K562 (cell line): ENCODE measurements around the gene SPEG. TPM values are rescaled to one million over a fixed set of nuclear protein-coding genes. Genes with fewer than 3 reads are reported as not detected.

Source experiments
- ATAC-seq: fragments of 200-7000 bp; cut with Tn5 transposase; 3 replicates; pipeline ENCODE4 v1.9.1; 2020; ENCODE audit warnings: moderate library complexity
- BruUV-seq: library from RNA; stranded (reverse); fragments of 400-500 nt; replicated peaks from 2 replicates; lab custom pipeline; 2021; lab: Mats Ljungman, UMichigan
- CTCF ChIA-PET: fragments of 300-600 bp; formaldehyde crosslinking; extraction: SDS; loops from one replicate; lab custom pipeline; 2021; ENCODE audit warnings: low intra/inter-chr PET ratio; lab: Yijun Ruan, JAX
- POLR2A ChIA-PET: fragments of 300-600, 350-650 bp; sonication (Branson Sonifier 250); formaldehyde crosslinking; extraction: SDS; loops from one replicate; lab custom pipeline; 2021; ENCODE audit warnings: antibody characterized with exemption, inconsistent platforms; lab: Yijun Ruan, JAX
- DNase-seq, 4 experiments: peaks; one replicate each; pipeline versions ENCODE4 v3.0.0 to v3.0.0-alpha.2; 2011 to 2018; ENCODE audit warnings: low spot score in 3 of 4, mixed read lengths in 3 of 4; ENCODE audit errors: extremely low read depth in 1 of 4
- FAIRE-seq: peaks from 2 replicates; lab custom pipeline; 2011; peaks lifted over from hg19 to GRCh38; lab: Jason Lieb, UNC
- H2AFZ ChIP-seq: 2 replicates; pipeline ENCODE4 v1.6.0; 2011; ENCODE audit warnings: low read depth, low read length, control low read depth, inconsistent platforms
- H3K27ac ChIP-seq: fragments of 200-600 bp; 3 replicates; pipeline ENCODE4 v1.8.0; 2011; ENCODE audit warnings: low read depth, mild to moderate bottlenecking, control low read depth, inconsistent platforms, low read length, moderate library complexity, mixed read lengths; ENCODE audit errors: extremely low read depth
- H3K27me3 ChIP-seq, 2 experiments: fragments of 300-600 bp in 1 of 2; 2 replicates in 1 of 2; 3 replicates in 1 of 2; pipeline versions ENCODE4 v1.6.0 to v1.8.0; 2011; ENCODE audit warnings: inconsistent platforms in 2 of 2, low read length in 2 of 2, mild to moderate bottlenecking in 1 of 2, mixed read lengths in 1 of 2, moderate library complexity in 1 of 2; ENCODE audit not compliant: control insufficient read depth in 2 of 2, insufficient read depth in 2 of 2
- H3K36me3 ChIP-seq: fragments of 300-600 bp; 3 replicates; pipeline ENCODE4 v1.8.0; 2011; ENCODE audit warnings: mild to moderate bottlenecking, low read length, inconsistent platforms; ENCODE audit not compliant: control insufficient read depth, insufficient read depth
- H3K4me1 ChIP-seq, 2 experiments: fragments of 200-600 bp in 1 of 2; replicated peaks in 1 of 2; 2 replicates in 1 of 2; 3 replicates in 1 of 2; pipeline versions ENCODE4 v1.5.1 to v1.8.0; 2011; ENCODE audit warnings: inconsistent platforms in 2 of 2, low read length in 2 of 2, mild to moderate bottlenecking in 1 of 2, mixed read lengths in 1 of 2, moderate library complexity in 1 of 2; ENCODE audit not compliant: control insufficient read depth in 2 of 2, insufficient read depth in 2 of 2
- H3K4me2 ChIP-seq: 2 replicates; pipeline ENCODE4 v1.6.1; 2011; ENCODE audit warnings: low read length, control low read depth, inconsistent platforms, mixed read lengths; ENCODE audit not compliant: insufficient read depth
- H3K4me3 ChIP-seq: fragments of 200-600 bp; sonication (generic), shearing (Covaris generic); 2 replicates; pipeline ENCODE4 v1.5.1; 2016; ENCODE audit warnings: control low read depth, inconsistent platforms
- H3K79me2 ChIP-seq: fragments of 200-600 bp; 3 replicates; pipeline ENCODE4 v1.8.0; 2011; ENCODE audit warnings: low read length, inconsistent platforms; ENCODE audit not compliant: control insufficient read depth, insufficient read depth
- H3K9ac ChIP-seq, 2 experiments: 2 replicates each; pipeline versions ENCODE4 v1.6.0 to v1.6.1; 2011; ENCODE audit warnings: low read depth in 2 of 2, low read length in 2 of 2, control low read depth in 1 of 2, inconsistent platforms in 1 of 2, mild to moderate bottlenecking in 1 of 2, mixed read lengths in 1 of 2; ENCODE audit not compliant: insufficient read depth in 1 of 2
- H3K9me1 ChIP-seq: one replicate; pipeline ENCODE4 v1.6.0; 2011; ENCODE audit warnings: inconsistent platforms, mild to moderate bottlenecking, low read length, moderate library complexity; ENCODE audit not compliant: control insufficient read depth, insufficient read depth
- H3K9me3 ChIP-seq: replicated peaks from 2 replicates; pipeline ENCODE4 v1.5.1; 2011; ENCODE audit warnings: low read depth, low read length, inconsistent platforms; ENCODE audit not compliant: control insufficient read depth, insufficient read depth
- H4K20me1 ChIP-seq: replicated peaks from 2 replicates; pipeline ENCODE4 v1.6.1; 2011; ENCODE audit warnings: low read length, inconsistent platforms, mixed read lengths; ENCODE audit not compliant: control insufficient read depth, insufficient read depth
- MBD2 ChIP-seq: sonication (generic); IDR thresholded peaks from 2 replicates; pipeline ENCODE4 v1.6.1; 2016; ENCODE audit warnings: low read depth, borderline replicate concordance
- POLR2G ChIP-seq: fragments of 200-400 bp; formaldehyde crosslinking; IDR thresholded peaks from 2 replicates; pipeline ENCODE4 v1.6.1; 2017; ENCODE audit warnings: low read depth, mild to moderate bottlenecking, antibody characterized with exemption, low read length, moderate library complexity
- ZNF431 ChIP-seq: sonication (generic); formaldehyde crosslinking; IDR thresholded peaks from 2 replicates; pipeline ENCODE4 v1.8.0; 2022; ENCODE audit warnings: mild to moderate bottlenecking, missing genetic modification reagents
- WGBS: fragments of 100-300 bp; shearing (Covaris generic); methylation state at CpG from one replicate; pipeline ENCODE4 v1.1.6; 2016; ENCODE audit warnings: low coverage, mixed read lengths; ENCODE audit not compliant: insufficient coverage; ENCODE audit errors: missing lambda C conversion rate; 5-methylcytosine and 5-hydroxymethylcytosine counted together
- in situ Hi-C: fragments of 300-500 bp; cut with MboI; formaldehyde crosslinking; loops from 4 replicates; pipeline ENCODE4 v1.15.0; 2018; ENCODE audit warnings: inconsistent platforms, mixed read lengths
- intact Hi-C: fragments of 100-400 bp; cut with micrococcal nuclease; formaldehyde crosslinking; loops from 2 replicates; pipeline ENCODE4 v1.14.2; 2022
- polyA plus RNA-seq, 8 experiments: library from polyadenylated mRNA; depleted of rRNA in 4 of 8; stranded (reverse) in 5 of 8; unstranded in 3 of 8; fragments of >200 nt; fragmentation: Nextera tagmentation in 2 of 8; fragmentation: Illumina TruSeq in 1 of 8; extraction: Ambion mirVana in 2 of 8; extraction: Trizol in 1 of 8; gene quantifications; 2 replicates each; pipeline versions ENCODE4 v1.2.1 to v1.2.3, GENCODE V29; 2011 to 2014; ENCODE audit warnings: inconsistent platforms in 1 of 8, missing spikeins in 1 of 8
- total RNA-seq, 7 experiments: library from RNA; depleted of rRNA in 6 of 7; stranded (reverse); fragments of >200 nt in 6 of 7; fragmentation: Illumina TruSeq in 2 of 7; extraction: Trizol in 2 of 7; gene quantifications; 2 replicates each; pipeline versions ENCODE4 v1.2.1 to v1.2.3, GENCODE V29; 2011 to 2021; ENCODE audit warnings: low replicate concordance in 1 of 7
- TF ChIP-seq, protein P1 (sequence below): sonication (generic); formaldehyde crosslinking; IDR thresholded peaks from 2 replicates; pipeline ENCODE4 v1.8.0; 2022; ENCODE audit warnings: mild to moderate bottlenecking, missing genetic modification reagents

The SPEG gene
- total and polyA plus RNA-seq, 9 of the 15 experiments (the other 6 are each of a cell fraction or from before 2014, with no cell fraction given), result 0.49 to 8.7 (median 3.0) TPM

DNA sequence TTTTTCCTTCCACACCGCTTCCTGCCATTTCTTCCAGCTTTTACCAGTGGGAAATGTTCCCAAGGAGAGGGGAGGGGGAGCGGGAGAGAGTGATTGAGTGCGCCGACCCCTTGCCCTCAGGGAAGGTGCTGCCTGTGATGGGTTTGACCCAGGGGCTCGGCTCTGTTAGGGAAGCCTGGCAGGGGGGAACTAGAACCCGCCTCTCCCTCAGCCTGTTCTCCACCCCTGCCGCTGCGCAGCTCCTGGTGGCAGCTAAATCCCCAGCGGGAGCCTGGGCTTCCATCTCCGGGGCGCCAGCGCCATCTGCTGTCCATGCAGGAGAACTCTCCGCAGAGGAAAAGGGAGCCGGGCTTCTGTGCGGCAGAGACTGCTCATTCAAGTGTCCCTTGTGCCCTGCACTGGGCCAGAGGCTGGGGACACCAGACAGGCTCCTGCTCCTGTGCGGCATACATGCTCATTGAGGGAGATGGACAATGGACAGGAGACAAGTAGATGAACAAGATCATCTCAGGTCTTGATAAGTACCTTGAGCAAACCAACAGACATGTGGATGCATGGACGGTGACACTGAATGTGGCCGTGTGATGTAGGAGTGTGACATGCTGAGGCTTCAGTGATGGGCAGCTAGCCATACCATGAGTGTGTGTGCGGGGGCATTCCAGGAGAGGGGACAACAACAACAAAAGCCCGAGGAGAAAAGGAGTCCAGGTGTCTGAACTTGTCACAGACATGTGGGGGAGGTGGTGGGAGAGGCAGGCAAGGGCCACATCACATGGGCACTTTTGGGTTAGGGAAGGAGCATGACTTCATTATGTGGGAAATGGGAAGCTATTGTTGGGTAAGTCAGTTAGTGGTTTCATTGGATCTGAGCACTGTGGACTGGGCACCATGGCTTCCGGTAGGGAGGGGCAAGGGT lies 95.7 kb downstream of the SPEG start (continued):
- TF ChIP-seq, protein P1, sequence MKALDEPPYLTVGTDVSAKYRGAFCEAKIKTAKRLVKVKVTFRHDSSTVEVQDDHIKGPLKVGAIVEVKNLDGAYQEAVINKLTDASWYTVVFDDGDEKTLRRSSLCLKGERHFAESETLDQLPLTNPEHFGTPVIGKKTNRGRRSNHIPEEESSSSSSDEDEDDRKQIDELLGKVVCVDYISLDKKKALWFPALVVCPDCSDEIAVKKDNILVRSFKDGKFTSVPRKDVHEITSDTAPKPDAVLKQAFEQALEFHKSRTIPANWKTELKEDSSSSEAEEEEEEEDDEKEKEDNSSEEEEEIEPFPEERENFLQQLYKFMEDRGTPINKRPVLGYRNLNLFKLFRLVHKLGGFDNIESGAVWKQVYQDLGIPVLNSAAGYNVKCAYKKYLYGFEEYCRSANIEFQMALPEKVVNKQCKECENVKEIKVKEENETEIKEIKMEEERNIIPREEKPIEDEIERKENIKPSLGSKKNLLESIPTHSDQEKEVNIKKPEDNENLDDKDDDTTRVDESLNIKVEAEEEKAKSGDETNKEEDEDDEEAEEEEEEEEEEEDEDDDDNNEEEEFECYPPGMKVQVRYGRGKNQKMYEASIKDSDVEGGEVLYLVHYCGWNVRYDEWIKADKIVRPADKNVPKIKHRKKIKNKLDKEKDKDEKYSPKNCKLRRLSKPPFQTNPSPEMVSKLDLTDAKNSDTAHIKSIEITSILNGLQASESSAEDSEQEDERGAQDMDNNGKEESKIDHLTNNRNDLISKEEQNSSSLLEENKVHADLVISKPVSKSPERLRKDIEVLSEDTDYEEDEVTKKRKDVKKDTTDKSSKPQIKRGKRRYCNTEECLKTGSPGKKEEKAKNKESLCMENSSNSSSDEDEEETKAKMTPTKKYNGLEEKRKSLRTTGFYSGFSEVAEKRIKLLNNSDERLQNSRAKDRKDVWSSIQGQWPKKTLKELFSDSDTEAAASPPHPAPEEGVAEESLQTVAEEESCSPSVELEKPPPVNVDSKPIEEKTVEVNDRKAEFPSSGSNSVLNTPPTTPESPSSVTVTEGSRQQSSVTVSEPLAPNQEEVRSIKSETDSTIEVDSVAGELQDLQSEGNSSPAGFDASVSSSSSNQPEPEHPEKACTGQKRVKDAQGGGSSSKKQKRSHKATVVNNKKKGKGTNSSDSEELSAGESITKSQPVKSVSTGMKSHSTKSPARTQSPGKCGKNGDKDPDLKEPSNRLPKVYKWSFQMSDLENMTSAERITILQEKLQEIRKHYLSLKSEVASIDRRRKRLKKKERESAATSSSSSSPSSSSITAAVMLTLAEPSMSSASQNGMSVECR, result no peak; the same call in 1 of the 2 replicates

DNA sequence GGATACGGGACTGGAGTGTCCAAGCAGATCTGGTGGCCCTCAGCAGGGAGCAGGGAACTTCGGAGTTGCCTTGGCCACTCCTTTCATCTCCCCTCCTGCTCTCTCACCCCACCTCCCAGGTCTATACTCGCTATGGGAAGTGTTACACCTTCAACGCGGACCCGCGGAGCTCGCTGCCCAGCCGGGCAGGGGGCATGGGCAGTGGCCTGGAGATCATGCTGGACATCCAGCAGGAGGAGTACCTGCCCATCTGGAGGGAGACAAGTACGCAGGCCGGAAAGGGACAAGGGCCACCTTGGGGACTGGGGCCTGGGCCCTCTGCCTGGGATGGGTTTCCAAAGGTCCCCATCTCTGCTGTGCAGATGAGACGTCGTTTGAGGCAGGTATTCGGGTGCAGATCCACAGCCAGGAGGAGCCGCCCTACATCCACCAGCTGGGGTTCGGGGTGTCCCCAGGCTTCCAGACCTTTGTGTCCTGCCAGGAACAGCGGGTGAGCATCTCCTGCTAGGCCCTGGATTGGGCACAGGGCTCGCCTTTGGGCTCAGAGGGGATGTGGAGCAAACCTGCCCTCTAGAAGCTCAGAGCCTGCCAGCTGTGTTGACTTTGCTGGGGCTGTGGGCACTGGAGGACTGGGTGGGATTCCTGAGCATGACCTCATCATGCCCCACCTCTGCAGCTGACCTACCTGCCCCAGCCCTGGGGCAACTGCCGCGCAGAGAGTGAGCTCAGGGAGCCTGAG lies 97.2 kb downstream of the SPEG start:
- WGBS, result 88% methylated on average over 12 of the region's 20 CpGs
- H4K20me1 ChIP-seq, result 0 out of 2 replicates have a peak, but pooled peaks cover 3% of the 10 kb centered on the region
- intact Hi-C loops (loop anchor here (2.0 kb wide), 1 partner anchor 37 kb away; no protein-coding TSS in a partner anchor), in situ Hi-C loops (loop anchor here (5.0 kb wide), 1 partner anchor 125 kb away; no protein-coding TSS in a partner anchor)
- no peak for FAIRE-seq
- no peak overlapping the region for H3K4me2 ChIP-seq
- POLR2A ChIA-PET, result interaction anchor here (0.7 kb wide), 1 partner anchor 32 kb away, joined by 4 read pairs; no protein-coding TSS in a partner anchor
- DNase-seq, result no peak
- no peaks in the 10 kb centered on the region for H3K9me3 ChIP-seq
- H3K4me1 ChIP-seq, result peaks cover 33 to 52% of the 10 kb centered on the region in 2 experiments
- H3K79me2 ChIP-seq, result peaks cover 59% of the 10 kb centered on the region
- no peak for ATAC-seq
- H3K36me3 ChIP-seq, result peaks cover 47% of the 10 kb centered on the region; the same call in 2 of the 3 replicates
- no peak overlapping the region for H3K4me3 ChIP-seq
- no TSS peak for BruUV-seq
- peak overlapping the region in 1 of 2 experiments; percentile 45; a peak in 1 of 4 replicates for H3K9ac ChIP-seq
- no peak overlapping the region for H3K27ac ChIP-seq
- H3K9me1 ChIP-seq, result no peaks in the 10 kb centered on the region
- H2AFZ ChIP-seq, result no peak overlapping the region
- H3K27me3 ChIP-seq, result no peaks in the 10 kb centered on the region
- CTCF ChIA-PET, result interaction anchor here (0.7 to 3.2 kb wide), 2 partner anchors 56 to 129 kb away, joined by 3 to 25 read pairs; no protein-coding TSS in a partner anchor
- no peak for TF ChIP-seq ZNF431 (CRISPR knock-in tag)
- no peak for TF ChIP-seq MBD2
- TF ChIP-seq POLR2G, result 0 out of 2 replicates have a peak, but pooled peaks have one; percentile 21
